GM18507 (cell line): Measurements from ENCODE around the gene TKT.
"Not testable (repeated sequence)": the region's sequence is repeated elsewhere in the genome, so short reads cannot be mapped to it uniquely, and the experiment has no call there.

ENCODE experiments used
- DNase-seq: peaks from one replicate; pipeline ENCODE4 v3.0.0; 2011; ENCODE audit warnings: low read depth; ENCODE audit not compliant: insufficient read length; ENCODE audit errors: extremely low spot score
- FAIRE-seq: peaks from 2 replicates; lab custom pipeline; 2011; peaks lifted over from hg19 to GRCh38; lab: Jason Lieb, UNC

The TKT gene

DNA sequence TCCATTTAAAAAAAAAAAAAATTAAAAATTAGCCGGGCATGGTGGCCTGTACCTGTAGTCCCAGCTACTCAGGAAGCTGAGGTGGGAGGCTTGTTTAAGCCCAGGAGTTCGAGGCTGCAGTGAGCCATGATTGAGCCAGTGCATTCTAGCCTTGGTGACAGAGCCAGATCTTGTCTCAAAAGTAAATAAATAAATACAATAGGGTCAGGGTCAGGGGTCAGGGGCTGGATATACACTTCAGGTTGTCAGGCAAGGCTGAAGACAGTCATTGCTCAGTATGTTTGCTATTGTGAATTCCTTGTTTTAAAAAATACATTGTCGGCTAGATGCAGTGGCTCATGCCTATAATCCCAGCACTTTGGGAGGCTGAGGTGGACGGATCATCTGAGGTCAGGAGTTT is 8.1 kb upstream of the TKT start:
- FAIRE-seq (no peak), DNase-seq (no peak)

GRCh38 chr3:53261712-53262111 is 5.9 kb upstream of the TKT start:
- DNase-seq = no peak
- FAIRE-seq = no peak

DNA sequence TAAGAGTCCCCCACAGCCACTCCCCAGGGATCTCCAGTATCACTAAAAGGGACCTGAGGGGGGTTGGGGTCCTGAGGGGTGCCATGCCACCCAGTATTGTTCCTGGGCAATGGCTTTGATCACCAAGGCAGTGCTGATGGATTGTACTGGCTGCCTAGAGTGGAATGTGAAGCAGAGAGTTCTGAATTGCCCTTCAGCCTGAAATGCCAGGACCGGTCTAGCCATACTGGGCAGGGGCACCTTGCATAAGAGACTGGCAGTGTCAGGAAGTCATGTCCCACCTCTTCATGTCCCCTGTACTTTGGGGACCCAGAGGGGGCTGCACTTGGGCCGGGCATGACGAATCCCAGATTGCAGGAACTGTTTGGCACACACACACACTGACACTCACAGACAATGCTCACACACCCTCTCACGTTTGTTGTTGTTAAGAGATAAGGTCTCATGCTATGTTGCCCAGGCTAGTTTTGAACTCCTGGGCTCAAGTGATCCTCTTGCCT is 4.5 kb upstream of the TKT start:
- FAIRE-seq (no peak), DNase-seq (no peak)

- DNase-seq (no peak), FAIRE-seq (no peak)
Measured at GRCh38 chr3:53259427-53260259, 3.8 kb upstream of the TKT start.

- no peak for DNase-seq
- FAIRE-seq = no peak
Measured at GRCh38 chr3:53258600-53259426, 3.0 kb upstream of the TKT start.

- DNase-seq (no peak), FAIRE-seq (no peak)
Measured at GRCh38 chr3:53257465-53257864, 1.6 kb upstream of the TKT start.

DNA sequence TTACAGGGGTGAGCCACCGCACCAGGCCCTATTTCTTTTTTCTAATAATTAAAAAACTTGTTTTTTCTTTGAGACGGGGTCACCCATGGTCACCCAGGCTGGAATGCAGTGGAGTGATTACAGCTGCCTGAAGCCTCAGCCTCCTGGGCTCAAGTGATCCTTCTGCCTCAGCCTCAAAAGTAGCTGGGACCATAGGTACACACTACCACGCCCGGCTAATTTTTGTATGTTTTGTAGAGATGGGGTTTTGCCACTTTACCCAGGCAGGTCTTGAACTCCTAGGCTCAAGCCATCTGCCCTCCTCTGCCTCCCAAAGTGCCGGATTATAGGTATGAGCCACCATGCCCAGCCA is 858 bp upstream of the TKT start:
- no peak for FAIRE-seq
- no peak for DNase-seq

- DNase-seq = peak; percentile 46
- peak; percentile 9 for FAIRE-seq
Measured at GRCh38 chr3:53255423-53255774, 423 bp downstream of the TKT start.

DNA sequence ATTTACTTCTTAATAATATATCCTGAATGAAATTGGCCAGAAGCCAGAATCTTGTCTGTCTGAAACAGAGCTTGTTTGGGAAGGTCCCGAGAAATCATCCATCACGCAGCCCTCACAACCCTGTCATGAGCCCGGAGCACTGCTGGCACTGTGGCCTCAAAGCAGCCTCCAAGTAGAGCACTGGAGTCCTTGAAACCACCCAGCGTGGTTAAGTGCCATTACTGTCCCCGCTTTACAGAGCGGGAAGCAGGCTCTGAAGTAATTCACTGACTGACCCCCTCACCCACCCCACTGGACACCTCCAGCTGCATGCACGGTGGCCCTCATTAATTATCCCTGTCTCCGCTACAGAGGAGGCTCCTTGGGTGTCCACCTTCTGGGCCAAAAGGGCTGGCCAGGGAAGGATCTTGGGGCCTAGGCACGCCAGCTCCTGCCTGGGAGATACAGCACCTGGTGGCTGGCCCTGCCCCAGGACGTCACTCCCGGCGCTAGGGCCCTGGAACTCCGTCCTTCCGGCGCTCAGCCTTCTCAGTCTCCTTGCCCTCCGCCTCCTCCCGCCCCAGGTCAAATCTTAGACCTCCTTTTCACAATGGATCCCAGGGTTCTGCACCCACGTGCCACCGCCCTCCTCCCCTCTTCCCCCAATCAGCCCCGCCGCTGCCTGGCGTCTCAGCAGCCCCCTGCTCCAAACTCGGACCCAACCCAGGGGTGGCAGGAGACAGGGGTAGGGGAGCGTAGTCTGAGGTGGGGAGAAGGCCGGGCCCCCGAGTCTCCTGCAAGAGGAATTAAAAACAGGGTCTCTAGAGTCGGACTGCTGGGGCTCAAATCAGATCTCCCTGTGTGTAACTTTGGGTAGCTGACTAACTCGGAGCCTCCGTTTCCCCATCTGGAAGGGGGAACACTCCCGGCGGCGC is 1.1 kb downstream of the TKT start:
- FAIRE-seq (peak; percentile 85), DNase-seq (peak; percentile 58)

- FAIRE-seq = no peak
Measured at GRCh38 chr3:53253707-53254508, 1.9 kb downstream of the TKT start.

DNA sequence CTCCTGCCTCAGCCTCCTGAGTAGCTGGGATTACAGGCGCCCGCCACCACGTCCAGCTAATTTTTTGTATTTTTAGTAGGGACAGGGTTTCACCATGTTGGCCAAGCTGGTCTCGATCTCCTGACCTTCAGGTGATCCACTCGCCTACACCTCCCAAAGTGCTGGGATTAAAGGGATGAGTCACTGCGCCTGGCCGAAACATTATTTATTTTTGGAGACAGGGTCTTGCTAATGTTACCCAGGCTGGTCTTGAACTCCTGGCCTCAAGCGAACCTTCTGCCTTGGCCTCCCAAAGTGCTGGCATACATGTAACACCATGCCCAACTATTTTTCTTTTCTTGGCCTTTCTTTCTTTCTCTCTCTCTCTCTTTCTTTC is 2.9 kb downstream of the TKT start:
- not testable (repeated sequence) for DNase-seq, FAIRE-seq

More at GRCh38 chr3:53253707-53254508, 1.9 kb downstream of the TKT start:
- DNase-seq = no peak

DNA sequence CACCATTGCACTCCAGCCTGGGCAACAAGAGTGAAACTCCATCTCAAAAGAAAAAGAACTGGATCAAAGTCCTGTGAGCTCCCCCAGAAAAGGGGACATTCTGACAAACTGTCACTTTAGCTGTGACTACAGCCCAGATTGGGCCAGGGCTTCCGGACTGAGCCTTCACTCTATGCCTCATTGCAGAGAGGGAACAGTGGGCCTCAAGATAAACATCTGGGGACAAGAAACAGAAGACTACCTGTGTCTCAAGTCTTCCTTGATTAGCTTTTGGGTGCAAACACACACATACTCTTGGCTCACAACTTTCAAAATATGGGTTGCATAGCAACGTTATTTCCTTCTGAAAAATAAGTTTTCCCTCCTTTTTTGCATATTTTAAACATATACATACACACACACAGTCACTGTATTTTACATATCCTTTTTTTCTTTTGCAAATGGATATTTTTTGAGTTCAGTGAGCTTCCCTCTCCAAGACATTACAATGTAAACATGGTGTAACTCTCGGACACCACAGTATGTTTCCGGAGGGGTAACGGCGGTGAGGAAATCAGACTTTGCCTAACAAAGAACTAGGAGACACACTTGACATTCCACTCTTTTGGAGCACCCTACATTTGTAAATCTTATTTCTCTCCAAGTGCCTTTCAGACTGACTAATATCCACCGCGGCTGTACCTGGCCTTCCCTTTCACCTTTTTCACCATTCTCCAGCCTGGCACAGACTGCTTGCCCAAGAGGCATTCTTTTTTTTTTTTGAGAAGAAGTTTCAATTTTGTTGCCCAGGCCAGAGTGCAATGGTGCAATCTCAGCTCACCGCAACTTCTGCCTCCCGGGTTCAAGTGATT is 3.5 kb downstream of the TKT start:
- DNase-seq = no peak
- peak; percentile 55 for FAIRE-seq

GRCh38 chr3:53250881-53251605 is 4.8 kb downstream of the TKT start:
- DNase-seq = no peak
- no peak for FAIRE-seq

DNA sequence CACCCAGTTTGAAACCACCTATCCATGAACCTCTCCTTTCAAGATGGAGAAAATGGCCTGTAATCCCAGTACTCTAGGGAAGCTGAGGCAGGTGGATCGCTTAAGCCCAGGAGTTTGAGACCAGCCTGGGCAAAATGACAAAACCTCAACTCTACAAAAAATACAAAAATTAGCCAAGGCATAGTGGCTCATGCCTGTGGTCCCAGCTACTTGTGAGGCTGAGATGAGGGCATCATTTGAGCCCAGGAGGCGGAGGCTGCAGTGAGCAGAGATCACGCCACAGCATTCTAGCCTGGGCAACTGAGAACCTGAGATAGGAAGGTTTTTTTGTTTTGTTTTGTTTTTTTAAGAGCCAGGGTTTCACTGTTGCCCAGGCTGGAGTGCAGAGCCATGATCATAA is 5.4 kb downstream of the TKT start:
- DNase-seq (no peak), FAIRE-seq (no peak)

DNA sequence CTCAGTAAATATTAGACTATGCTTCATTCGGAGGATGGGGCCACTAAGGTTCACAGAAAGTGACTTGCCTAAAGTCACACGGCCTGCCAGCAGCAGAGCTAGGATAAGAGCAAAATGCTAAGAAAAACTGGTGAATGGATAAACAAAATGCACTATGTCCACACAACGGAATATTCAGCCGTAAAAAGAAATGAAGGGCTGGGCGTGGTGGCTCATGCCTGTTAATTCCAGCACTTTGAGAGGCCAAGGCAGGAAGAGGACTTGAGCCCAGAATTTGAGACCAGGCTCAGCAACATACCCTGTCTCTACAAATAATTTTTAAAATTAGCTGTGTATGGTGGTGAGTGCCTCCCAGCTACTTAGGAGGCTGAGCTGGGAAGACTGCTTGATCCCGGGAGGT is 7.7 kb downstream of the TKT start:
- DNase-seq = no peak

GRCh38 chr3:53247619-53248018 is 8.2 kb downstream of the TKT start:
- FAIRE-seq = no peak
- no peak for DNase-seq

More for the DNA sequence above, 7.7 kb downstream of the TKT start:
- no peak for FAIRE-seq

DNA sequence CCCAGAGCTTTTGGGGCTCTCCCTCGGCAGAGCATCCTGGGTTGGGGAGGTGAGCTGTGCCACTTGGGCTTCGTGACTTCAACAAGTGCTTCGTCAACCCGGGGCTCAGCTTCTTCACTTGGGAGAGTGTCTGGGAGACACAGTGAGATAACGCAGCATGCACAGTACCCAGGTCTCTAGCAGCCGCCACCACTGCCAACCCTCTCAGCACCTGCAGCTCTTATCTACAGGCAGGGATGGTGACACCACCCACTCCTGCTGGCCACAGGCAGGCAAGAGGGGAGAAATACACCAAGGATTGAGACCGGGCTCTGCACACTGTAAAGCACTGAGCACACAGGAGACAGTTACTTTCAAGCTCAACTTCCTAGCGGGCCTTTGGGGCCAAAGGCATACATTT is 11.6 kb downstream of the TKT start:
- no peak for DNase-seq
- no peak for FAIRE-seq

GRCh38 chr3:53243785-53244184 is 12.0 kb downstream of the TKT start:
- DNase-seq (no peak), FAIRE-seq (no peak)
